GM12874 (cell line): Measurements from ENCODE around the gene OR11A1.

ENCODE experiments used
- TF ChIP-seq, protein P1 (sequence below): IDR thresholded peaks from 2 replicates; pipeline ENCODE4 v1.5.1; 2011; ENCODE audit warnings: low read depth, mild to moderate bottlenecking, control low read depth, low read length, moderate library complexity; ENCODE audit not compliant: insufficient read depth

Gene OR11A1

GRCh38 chr6:29489286-29489685, 32.4 kb upstream of the OR11A1 start:
- TF ChIP-seq, protein P1, sequence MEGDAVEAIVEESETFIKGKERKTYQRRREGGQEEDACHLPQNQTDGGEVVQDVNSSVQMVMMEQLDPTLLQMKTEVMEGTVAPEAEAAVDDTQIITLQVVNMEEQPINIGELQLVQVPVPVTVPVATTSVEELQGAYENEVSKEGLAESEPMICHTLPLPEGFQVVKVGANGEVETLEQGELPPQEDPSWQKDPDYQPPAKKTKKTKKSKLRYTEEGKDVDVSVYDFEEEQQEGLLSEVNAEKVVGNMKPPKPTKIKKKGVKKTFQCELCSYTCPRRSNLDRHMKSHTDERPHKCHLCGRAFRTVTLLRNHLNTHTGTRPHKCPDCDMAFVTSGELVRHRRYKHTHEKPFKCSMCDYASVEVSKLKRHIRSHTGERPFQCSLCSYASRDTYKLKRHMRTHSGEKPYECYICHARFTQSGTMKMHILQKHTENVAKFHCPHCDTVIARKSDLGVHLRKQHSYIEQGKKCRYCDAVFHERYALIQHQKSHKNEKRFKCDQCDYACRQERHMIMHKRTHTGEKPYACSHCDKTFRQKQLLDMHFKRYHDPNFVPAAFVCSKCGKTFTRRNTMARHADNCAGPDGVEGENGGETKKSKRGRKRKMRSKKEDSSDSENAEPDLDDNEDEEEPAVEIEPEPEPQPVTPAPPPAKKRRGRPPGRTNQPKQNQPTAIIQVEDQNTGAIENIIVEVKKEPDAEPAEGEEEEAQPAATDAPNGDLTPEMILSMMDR, result no peak

GRCh38 chr6:29488874-29489273, 32.0 kb upstream of the OR11A1 start:
- TF ChIP-seq, protein P1, result no peak

DNA sequence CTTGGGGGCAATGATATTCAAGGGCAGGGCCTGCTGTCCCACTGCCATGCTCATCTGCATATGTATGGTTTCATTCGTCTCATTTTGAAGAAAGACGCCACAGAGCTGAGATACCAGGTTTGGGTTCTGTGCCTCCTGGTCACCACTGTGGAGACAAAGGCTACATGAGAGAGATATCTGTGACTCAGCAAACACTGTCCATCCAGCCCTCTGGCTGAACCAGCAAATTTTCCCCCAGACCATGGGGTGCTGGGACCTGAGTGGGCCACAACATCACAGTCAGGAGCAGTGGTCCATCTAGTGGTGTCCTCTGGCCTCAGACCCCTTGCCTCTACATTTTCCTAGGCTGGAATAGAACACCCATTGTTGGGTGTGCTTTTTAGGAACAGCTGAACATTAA, 30.8 kb upstream of the OR11A1 start, which contains the start of gene MAS1L:
MAS1L (minus strand) TSS at position 297 of the 400 bp plus-strand sequence; CDS start at position 243, 54 bp downstream.
- TF ChIP-seq, protein P1, result no peak

- TF ChIP-seq, protein P1, result no peak
Observed at GRCh38 chr6:29487131-29487530, 30.3 kb upstream of the OR11A1 start.

GRCh38 chr6:29486577-29486976, 29.7 kb upstream of the OR11A1 start:
- TF ChIP-seq, protein P1, result no peak

- TF ChIP-seq, protein P1, result no peak
Observed at GRCh38 chr6:29483735-29484134, 26.9 kb upstream of the OR11A1 start.

DNA sequence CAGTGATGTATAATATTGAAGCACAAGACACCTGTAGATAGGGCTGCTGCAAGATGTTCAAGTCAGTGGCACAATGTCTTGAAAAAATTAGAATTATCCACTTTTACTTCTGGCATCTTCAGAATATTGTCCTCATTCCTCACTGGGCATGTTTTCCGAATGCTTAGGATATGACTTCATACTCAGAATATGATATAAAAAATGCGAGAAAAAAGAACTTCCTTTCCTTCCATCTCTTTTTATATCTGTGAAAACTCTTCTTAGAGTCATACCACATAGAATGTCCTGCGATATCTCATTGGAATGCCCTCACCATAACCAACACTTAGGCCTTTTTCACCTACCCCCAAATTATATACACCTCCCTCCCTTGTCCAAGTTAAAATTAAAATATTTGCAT, 26.3 kb upstream of the OR11A1 start:
- TF ChIP-seq, protein P1, result no peak

- TF ChIP-seq, protein P1, result no peak
Observed at GRCh38 chr6:29479560-29479959, 22.7 kb upstream of the OR11A1 start.
